Fibroblast of peridontal ligament (primary cell): ENCODE measurements around the gene TAL1.
A peak's percentile ranks its signal among the peaks of the same experiment; 100 is the strongest.
"Not testable (repeated sequence)": the region's sequence is repeated elsewhere in the genome, so short reads cannot be mapped to it uniquely, and the experiment has no call there.

Experiments
- DNase-seq: peaks from one replicate; pipeline ENCODE4 v3.0.0-alpha.2; 2010; ENCODE audit errors: extremely low read depth

The TAL1 gene

DNA sequence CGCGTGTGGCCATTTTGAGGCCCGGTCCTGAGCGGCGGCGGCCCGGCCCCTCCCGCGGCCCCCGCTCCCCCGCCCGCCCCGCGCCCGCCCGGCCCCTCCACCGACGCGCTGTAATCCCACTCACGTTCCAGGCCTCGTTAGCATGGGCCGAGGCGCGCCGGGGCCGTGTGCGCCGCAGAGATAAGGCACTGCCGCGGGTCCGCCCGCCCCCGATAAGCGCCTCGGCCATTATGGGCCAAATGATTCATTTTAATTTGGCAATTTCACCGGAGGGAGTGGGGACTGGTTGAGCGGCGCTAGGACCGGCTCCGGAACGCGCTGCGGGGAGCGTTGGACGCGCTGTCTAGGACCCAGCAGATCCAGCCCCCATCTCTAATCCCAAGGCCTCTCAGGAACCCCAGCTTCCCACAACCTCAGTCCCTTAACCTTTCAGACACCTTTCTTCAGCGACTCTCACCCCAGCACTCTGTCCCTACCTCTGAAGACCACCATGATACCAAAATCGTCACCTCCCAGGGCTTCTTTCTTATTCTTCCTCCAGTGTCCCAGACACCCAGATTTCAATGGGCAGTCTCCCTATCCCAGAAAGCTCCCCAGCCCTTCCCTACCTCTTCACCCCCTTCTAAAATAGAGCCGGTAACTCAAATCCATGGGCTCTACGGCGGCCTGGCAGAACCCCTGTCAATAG, at the start of gene TAL1:
TSS of gene TAL1 (minus strand) at position 39 of the 688 bp plus-strand sequence. CDS start 6,337 bp downstream, outside the sequence.
- DNase-seq = no peak

GRCh38 chr1:47280142-47280541, 48.1 kb upstream of the TAL1 start:
- peak; percentile 32 for DNase-seq

DNA sequence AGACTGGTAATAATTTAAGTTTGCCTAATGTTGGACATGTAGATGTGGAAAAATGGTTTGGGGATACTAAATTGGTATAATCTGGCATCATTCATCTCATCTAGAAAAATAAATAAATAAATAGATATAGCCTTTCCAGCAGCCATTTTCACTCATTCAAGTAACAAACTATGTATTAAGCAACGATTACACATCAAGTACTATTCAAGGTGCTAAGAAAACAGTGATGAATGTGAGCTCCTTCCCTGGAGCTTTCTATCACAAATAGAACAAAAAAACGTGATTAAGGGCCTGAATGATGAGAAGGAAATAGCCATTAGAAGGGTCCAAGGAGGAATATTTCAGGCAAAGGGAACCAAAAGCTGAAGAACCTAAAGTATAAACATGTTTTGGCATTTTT, 44.8 kb upstream of the TAL1 start:
- DNase-seq = no peak

DNA sequence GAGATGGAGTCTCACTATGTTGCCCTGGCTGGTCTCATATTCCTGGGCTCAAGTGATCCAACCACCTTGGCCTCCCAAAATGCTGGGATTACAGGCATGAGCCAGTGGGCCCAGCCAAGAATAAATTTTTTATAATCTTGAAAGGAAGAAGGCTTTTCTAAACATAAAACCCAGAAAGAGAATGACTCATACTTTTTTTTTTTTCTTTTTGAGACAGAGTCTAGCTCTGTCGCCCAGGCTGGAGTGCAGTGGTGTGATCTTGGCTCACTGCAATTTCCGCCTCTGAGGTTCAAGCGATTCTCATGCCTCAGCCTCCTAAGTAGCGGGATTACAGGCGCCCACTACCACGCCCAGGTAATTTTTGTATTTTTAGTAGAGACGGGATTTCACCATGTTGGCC, 43.8 kb upstream of the TAL1 start:
- peak; percentile 37 for DNase-seq

DNA sequence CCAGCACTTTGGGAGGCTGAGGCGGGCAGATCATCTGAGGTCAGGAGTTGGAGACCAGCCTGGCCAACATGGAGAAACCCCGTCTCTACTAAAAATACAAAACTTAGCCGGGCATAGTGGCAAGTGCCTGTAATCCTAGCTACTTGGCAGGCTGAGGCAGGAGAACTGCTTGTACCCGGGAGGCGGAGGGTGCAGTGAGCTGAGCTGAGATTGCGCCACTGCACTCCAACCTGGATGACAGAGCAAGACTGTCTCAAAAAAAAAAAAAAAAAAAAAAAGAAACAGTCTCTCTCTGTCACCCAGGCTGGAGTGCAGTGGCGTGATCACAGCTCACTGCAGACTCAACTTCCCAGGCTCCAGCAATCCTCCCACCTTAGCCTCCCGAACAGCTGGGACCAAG, 33.5 kb upstream of the TAL1 start:
- not testable (repeated sequence) for DNase-seq

- peak; percentile 56 for DNase-seq
Measured at GRCh38 chr1:47262787-47263413, 30.9 kb upstream of the TAL1 start.

DNA sequence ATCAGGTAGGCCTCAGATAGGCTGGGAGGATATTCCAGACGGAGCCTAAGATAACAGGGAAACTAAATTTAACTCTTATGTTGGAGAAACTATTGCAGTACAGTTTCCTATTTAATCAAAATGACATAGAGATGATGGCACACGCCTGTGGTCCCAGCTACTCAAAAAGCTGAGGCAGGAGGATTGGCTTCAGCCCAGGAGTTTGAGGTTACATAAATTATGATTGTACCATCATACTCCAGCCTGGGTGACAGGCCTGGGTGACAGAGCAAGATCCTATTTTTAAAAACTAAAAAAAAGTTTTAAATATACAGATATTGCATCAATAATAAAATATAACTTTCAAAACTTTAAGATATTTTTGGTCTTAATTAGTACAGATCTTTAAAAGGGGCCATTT, 25.2 kb upstream of the TAL1 start:
- DNase-seq = no peak

GRCh38 chr1:47252795-47253194, 20.8 kb upstream of the TAL1 start:
- DNase-seq = no peak

- no peak for DNase-seq
Measured at GRCh38 chr1:47252369-47252768, 20.3 kb upstream of the TAL1 start.

- DNase-seq = no peak
Measured at GRCh38 chr1:47249755-47250154, 17.7 kb upstream of the TAL1 start.

DNA sequence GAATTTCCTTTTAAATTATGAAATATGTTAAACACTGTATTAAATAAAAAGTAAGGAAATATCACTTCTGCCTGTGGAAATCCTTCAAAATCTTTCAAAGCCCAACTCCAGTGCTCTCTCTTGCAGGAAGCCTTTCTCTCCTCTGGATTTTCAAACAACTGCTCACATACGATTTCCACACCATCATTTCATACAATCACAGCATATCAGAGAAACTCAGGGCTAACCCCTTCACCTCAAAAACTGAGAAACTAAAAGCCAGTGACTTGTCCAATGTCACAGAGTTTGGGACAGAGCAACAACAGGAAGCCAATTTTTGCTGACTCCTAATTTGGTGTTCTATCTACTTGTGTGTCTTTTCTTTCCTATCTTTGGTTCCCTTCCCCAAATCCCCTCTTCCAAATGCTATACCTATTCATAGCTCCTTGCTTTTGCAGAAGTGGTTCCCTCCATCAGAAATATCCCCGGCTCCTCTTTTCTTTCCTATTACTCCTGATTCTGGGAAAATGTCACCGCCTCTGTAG, 12.4 kb upstream of the TAL1 start:
- DNase-seq = no peak

GRCh38 chr1:47243910-47244309, 11.9 kb upstream of the TAL1 start:
- no peak for DNase-seq

DNA sequence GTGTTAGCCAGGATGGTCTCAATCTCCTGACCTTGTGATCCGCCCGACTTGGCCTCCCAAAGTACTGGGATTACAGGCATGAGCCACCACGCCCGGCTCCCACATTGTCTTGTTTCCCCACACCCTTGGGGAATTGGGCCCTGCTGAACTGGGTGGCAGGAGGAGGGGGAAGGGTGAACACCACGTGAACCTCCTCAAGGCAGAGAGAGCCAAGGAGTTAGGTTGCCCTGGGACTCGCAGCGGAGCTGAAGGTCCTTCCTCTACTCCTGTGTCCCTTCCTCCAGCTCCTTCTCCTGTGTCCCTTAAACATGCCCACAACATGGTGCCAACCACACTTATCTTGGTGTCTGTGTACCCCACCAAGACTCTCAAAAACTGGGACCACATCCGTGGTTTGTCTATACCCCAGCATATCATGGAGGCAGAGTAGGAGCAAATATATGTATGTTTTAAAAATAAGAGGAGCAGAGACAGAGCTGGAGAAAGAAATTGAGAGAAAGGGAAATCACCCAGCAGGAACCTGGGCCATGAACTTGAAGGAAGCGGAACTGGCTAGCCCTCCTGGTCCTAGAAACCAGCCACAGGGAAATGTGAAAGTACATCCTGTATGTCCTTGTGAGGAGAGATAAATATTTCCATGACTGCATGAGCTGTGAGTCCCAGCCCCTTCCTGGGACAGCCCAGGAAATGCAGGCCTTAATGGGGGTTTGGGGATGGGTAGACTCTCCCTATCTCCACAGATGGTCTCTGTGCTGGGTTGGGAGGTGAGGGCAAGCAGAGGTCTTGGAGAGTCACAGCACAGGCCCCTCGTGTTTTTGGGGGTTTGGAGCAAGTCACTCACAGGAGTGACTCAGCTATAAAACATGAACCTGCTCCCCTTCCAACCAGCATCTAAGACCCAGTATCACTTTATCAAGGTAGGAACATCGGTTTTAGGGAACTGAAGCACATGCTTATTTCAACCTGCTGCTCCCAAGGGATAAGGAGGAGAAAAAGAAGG, 9.4 kb upstream of the TAL1 start:
- DNase-seq = no peak

DNA sequence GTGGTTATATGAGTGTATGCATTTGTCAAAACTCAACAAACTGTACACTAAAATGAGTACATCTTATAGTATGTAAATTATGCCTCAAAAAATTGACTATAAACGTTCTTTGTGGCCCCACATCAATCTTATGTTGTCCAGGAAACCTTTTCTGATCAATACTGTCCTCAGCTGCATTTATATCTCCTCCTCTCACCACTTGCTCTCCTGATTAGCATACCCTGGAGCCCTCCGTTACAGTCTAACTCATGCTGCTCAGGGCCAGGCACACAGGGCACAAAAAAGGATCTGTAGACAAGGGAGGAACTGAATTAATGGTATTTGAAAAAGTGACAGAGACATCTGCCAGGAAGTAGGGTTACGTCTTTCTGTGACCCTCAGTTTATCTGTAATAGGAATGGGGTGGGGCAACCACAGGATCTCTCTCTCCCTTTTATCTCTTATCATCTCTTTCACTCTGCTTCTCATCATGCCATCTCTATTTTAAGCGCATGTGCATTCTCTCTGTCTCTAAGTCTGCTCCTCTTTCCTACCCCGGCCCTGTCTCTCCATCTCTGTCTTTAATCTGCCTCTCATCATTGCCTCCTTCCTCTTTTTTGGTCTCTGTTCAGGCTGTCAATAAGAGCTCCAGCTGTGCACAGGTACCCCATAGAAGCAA, 7.0 kb upstream of the TAL1 start:
- no peak for DNase-seq

- no peak for DNase-seq
Measured at GRCh38 chr1:47235806-47236205, 3.8 kb upstream of the TAL1 start.

DNA sequence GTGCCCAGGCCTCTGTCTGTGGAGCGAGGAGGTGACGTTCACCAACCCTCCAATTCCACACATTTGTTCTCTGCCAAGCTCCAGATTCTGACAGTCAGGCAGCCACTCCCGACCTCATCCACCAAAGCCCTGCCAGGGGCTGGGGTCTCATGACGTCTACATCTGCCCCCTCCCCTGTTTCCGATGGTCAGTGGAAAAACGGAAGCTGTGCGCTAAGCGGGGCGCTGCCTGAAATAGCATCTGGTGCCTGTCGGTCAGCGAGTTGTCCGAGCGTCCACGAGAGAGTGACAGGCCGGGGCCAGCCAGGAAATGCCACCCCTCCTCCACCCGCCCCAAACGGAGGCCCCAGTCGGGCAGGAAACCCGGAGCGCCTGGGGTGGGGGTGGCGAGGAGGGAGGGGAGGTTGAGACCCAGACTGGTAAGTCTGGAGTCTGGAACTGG, 3.2 kb upstream of the TAL1 start:
- no peak for DNase-seq

DNA sequence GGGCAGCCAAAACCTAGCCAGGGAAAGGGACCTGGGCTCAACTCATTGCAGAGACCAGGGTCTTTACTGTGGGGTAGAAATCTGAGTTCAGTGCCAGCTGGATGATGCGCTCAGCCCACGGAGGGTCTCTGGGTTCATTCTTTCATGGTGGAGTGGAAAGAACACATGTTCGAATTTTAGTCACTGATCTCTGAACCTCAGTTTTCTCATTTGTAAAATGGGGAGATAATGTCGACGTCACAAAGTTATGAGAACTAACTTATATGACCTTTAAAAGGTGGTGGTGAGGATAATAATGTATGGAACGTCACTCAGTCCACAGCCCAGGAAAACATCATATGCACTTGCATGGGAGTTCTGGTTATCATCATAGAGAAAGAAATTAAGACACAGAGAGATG, 1.2 kb upstream of the TAL1 start:
- DNase-seq = no peak

DNA sequence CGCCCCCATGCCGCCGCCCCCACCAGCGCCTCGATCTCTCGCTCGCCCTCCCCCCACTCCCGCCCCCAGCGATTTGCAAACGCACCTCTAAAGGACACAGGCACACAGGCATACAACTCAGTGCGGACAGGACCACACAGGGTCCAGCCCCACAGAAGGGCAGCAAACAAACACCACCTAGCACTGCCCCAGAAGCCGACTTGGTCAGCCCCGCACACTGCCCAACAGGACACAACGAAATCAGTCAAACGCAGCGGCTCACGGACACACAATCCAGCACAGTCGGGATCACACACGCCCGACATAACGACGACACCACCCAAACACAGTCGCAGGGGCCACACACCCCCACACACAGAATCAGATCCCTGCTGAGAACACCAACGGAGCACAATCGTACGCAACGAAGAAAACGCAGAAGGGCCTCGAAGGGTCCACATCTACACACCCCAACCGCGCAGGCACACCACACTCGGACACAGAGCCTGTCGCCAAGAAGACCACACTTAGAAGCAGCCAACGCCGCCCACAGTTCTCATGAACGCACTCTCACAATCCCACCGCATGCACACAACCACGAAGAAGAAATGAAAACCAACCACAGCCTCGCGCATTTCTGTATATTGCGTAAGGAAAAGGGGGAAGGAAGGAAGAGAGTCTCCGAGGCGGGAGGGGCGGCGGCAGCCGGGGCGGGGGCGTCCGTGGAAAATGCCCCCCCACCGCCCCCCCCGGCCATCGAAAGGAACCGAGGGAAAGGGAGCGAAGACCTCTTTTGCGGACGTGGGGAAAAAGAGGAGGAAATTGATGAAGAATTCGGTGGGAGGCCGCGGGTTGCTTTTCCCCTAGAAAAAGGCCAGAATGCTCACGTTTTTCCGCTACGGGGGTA, 481 bp downstream of the TAL1 start:
- DNase-seq = peak; percentile 36

DNA sequence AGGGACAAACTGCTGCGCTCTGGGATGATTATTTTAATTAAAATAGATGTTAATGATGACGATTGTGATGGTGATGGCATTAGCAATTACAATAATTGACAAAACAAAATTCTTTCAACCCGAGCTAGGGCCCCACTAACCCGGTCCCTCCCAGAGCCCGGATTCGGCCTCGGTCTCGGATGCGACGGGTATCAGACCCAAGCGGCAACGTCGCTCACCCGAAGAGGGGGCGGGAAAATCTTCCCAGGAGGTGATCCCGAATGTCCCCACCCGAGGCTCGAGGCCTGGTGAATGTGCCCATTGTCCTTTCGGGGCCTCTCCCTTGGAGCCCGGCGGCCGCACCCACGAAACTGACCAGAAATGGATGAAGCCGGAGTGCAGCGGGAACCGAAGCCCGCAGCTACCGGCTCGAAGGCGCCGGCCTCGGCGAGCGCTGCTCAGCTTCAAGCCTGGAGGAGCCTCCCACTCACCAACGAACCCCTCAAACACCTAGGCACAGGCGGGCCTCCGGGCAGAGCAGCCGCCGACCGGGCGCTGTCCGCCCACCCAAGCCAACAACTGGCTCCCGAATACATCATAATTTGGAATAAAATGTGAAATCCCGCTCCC, 1.2 kb downstream of the TAL1 start:
- no peak for DNase-seq
